Stimulated activated CD8-positive, alpha-beta memory T cell treated with anti-CD3 and anti-CD28 coated beads, Interleukin-12 subunit alpha, Interleukin-12 subunit beta, amount 100 ng/mL, for 24 hours (primary cell): ENCODE measurements around the gene CSF3.

ENCODE experiments used
- DNase-seq: peaks from one replicate; pipeline ENCODE4 v3.0.0-alpha.2; 2020; ENCODE audit errors: extremely low read depth

CSF3 gene

GRCh38 chr17:40061609-40062038, 46.4 kb downstream of the CSF3 start:
- no peak for DNase-seq

- no peak for DNase-seq
These were observed 47.3 kb downstream of the CSF3 start, which contains the start of gene THRA for GRCh38 chr17:40062329-40063186. Gene THRA (plus strand): TSS chr17:40062965. CDS start chr17:40074489, 11,524 bp downstream.

- no peak for DNase-seq
These were observed 48.0 kb downstream of the CSF3 start for GRCh38 chr17:40063187-40063771.

- DNase-seq = no peak
These were observed 48.8 kb downstream of the CSF3 start for GRCh38 chr17:40063901-40064531.

- no peak for DNase-seq
These were observed 49.9 kb downstream of the CSF3 start for GRCh38 chr17:40064971-40065768.

- DNase-seq = no peak
These were observed 50.7 kb downstream of the CSF3 start for GRCh38 chr17:40065769-40066510.
